SK-N-SH (cell line): Measurements from ENCODE around the gene ACSBG1.

Source experiments
- CTCF ChIP-seq: fragments of 200-600 bp; sonication (generic); IDR thresholded peaks from 2 replicates; pipeline ENCODE4 v1.6.1; 2017; ENCODE audit warnings: antibody characterized with exemption, mild to moderate bottlenecking, moderate library complexity
- EZH2phosphoT487 ChIP-seq: fragments of 200-600 bp; sonication (generic); IDR thresholded peaks from 2 replicates; pipeline ENCODE4 v1.6.1; 2017; ENCODE audit warnings: low read depth, mixed run types, mild to moderate bottlenecking, antibody characterized with exemption, moderate library complexity, borderline replicate concordance

- TF ChIP-seq CTCF (no peak), EZH2phosphoT487 (no peak)
These were observed 106.5 kb downstream of the ACSBG1 start for GRCh38 chr15:78127882-78128281.
